ENCODE data around the gene GRIP2.

The GRIP2 gene

DNA sequence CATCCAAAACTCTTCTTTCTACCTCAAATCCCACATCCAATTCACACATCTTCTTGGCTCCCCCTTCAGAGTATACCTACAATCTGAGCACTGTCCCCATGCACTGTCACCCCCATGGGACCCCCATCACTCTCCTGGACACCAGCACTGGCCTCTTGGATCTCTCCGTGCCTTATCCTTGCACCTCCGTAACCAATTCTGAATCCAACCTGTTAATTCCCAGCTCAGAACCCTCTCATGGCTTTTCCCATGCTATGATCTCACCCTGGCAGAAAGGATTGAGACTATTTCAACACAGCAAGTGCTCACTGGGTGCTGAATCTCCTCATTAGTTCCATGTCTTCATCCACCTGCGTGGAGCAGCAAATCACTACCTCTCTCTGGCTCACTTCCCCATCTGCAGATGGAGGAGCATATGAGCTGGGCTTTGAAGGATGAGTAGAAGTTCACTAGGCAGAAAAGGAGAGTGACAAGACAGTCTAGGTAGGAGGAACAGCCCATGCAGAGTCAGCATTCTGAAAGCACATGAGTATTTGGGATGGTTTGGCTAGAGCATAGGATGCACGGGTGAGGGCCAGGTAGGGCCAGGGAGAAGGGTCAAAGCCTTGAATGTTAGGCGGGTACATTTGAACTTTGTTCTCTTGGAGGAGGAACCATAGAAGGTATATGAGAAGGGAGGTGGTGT lies 89.1 kb downstream of the GRIP2 start:
- Histone ChIP-seq H3K27ac (no peak overlapping the region), H3K27me3 (replicated peaks) (no peaks in the 10 kb centered on the region), H3K36me3 (replicated peaks) (peaks cover 37% of the 10 kb centered on the region), H3K4me3 (ENCODE audit: low read depth, low read length) (no peak overlapping the region)
- in situ Hi-C loops (cut with HindIII; ENCODE audit: low pct_ligation_motif_present, low sequenced_read_pairs) = loop anchor here (25.0 kb wide), 1 partner anchor 189 kb away; no protein-coding TSS in a partner anchor
- DNase-seq = no peak
- TF ChIP-seq, protein P1, sequence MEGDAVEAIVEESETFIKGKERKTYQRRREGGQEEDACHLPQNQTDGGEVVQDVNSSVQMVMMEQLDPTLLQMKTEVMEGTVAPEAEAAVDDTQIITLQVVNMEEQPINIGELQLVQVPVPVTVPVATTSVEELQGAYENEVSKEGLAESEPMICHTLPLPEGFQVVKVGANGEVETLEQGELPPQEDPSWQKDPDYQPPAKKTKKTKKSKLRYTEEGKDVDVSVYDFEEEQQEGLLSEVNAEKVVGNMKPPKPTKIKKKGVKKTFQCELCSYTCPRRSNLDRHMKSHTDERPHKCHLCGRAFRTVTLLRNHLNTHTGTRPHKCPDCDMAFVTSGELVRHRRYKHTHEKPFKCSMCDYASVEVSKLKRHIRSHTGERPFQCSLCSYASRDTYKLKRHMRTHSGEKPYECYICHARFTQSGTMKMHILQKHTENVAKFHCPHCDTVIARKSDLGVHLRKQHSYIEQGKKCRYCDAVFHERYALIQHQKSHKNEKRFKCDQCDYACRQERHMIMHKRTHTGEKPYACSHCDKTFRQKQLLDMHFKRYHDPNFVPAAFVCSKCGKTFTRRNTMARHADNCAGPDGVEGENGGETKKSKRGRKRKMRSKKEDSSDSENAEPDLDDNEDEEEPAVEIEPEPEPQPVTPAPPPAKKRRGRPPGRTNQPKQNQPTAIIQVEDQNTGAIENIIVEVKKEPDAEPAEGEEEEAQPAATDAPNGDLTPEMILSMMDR (IDR thresholded peaks at IDR 0.05; ENCODE audit: low read depth, low read length, missing control alignments) = no peak

DNA sequence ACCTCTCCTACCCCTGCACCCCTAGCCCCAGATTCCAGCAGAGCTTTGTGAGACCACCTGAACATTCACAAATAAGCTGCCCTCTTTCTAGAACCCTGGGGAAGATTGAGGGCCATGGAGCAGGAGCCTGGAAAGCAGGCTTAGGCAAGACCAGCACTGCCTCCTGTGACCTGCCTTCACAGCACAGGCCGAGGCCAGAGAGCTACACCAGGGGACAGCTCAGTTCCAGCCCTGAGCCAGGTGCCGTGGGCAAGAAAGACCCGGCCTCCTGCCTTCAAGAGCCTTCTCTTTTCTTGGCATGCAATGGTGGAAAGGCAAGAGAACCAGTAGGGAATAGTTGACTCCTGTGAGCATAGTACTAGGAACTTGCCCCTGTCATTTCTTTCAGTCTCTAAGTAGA lies 89.6 kb downstream of the GRIP2 start:
- peaks cover 43% of the 10 kb centered on the region for H3K36me3 ChIP-seq (replicated peaks)
- no peak for DNase-seq
- H3K27ac ChIP-seq = no peak overlapping the region
- no peak overlapping the region for H3K4me3 ChIP-seq (ENCODE audit: low read depth, low read length)
- no peaks in the 10 kb centered on the region for H3K27me3 ChIP-seq (replicated peaks)
- in situ Hi-C loops (cut with HindIII; ENCODE audit: low pct_ligation_motif_present, low sequenced_read_pairs) = loop anchor here (25.0 kb wide), 1 partner anchor 188 kb away; no protein-coding TSS in a partner anchor
- TF ChIP-seq, protein P1 (IDR thresholded peaks at IDR 0.05; ENCODE audit: low read depth, low read length, missing control alignments) = no peak

DNA sequence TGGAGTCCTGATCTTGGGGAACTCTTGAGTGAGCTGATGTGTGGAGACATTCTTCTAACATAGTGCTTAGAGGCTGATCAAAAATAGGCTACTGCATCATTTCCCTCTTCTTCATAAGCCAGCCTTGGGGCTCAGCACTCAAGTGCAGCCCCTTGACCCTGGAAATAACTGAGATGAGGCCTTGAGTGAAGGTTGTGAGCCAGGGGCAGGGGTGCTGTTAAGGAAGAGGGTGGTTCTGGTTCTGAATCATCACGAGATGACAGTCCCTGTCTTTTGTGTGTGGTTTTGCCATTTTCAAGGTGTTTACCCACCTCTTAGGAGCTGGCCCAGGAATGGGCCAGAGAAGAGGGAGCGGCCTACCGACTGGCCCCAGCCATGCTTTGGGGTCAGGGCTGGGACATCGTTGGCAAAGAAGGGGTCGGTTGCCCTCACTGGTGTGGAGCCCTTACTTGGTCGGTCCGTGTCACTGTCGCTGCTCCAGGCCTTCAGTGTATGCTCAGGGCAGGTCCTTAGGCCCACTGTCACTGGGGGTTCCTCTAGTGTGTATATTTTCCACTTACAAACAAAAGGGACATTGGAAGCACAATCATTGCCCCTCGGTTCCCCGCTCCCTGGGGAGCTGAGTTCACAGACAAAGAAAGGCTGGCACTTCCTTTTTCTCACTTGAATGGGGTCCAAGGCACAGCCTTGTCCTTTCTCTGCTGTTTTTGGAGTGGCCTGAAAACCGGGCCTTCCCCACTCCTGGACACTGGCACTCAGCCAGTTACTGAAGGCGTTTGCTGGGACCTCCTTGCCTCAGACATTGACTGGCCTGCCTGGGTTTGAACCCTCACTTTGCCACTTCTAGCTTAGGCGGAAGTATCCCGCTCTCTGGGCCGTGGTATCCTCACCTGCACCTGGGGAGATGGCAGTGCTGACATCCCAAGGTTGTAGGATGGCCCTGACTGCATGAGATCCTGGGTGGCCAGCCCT lies 91.1 kb downstream of the GRIP2 start:
- H3K27ac ChIP-seq = no peak overlapping the region
- DNase-seq = no peak
- TF ChIP-seq, protein P1 (IDR thresholded peaks at IDR 0.05; ENCODE audit: low read depth, low read length, missing control alignments) = no peak
- in situ Hi-C loops (cut with HindIII; ENCODE audit: low pct_ligation_motif_present, low sequenced_read_pairs) = no loop called here
- H3K27me3 ChIP-seq (replicated peaks) = no peaks in the 10 kb centered on the region
- no peak overlapping the region for H3K4me3 ChIP-seq (ENCODE audit: low read depth, low read length)
- peaks cover 37% of the 10 kb centered on the region for H3K36me3 ChIP-seq (replicated peaks)

DNA sequence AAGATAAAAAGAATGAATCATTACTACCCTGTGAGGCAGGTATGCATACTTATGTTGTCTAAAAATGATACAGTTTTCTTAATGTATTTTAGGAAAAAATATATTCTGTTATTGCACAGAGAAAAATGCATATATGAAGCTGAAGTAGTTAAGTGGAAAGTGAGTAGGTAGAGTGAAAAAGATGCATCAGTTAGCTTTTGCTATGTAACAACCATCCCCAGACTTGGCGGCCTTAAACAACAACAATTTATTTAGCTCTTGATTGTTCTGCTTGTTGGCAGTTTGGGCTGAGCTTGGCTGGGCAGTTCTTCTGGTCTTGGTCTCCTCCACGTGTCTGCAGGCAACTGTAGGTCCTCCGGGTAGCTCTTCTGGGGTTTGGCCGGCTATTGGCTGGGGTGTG lies 92.1 kb downstream of the GRIP2 start:
- TF ChIP-seq, protein P1 (IDR thresholded peaks at IDR 0.05; ENCODE audit: low read depth, low read length, missing control alignments) = no peak
- Histone ChIP-seq H3K4me3 (ENCODE audit: low read depth, low read length) (no peak overlapping the region), H3K27me3 (replicated peaks) (no peaks in the 10 kb centered on the region), H3K36me3 (replicated peaks) (peaks cover 37% of the 10 kb centered on the region), H3K27ac (no peak overlapping the region)
- no peak for DNase-seq
- in situ Hi-C loops (cut with HindIII; ENCODE audit: low pct_ligation_motif_present, low sequenced_read_pairs) = no loop called here

DNA sequence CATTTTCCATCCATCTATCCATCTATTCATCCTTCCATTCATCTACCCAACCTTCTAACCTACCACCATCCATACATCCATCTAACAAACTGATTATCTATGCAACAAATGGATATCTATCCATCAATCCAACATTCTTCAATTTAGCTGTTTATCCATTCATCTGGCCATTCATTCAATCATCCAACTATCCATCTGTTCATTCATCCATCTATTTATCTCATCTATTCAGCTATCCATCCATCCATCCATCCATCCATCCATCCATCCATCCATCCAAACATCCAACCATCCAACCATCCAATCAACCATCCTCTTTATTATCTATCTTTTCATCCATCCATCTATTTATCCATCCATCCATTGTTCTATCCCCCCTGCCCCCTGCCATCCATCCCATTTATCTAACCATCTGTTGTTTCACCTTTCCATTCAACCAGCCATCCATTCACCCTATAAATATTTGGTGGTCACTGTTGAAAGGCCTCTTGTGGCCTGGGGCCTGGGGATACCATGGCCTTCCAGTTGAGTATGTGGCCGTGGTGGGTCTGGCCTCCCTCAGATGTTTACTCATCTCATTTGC lies 93.1 kb downstream of the GRIP2 start:
- Histone ChIP-seq H3K36me3 (replicated peaks) (peaks cover 37% of the 10 kb centered on the region), H3K27me3 (replicated peaks) (no peaks in the 10 kb centered on the region), H3K27ac (no peak overlapping the region), H3K4me3 (ENCODE audit: low read depth, low read length) (no peak overlapping the region)
- DNase-seq = no peak
- TF ChIP-seq, protein P1 (IDR thresholded peaks at IDR 0.05; ENCODE audit: low read depth, low read length, missing control alignments) = no peak
- in situ Hi-C loops (cut with HindIII; ENCODE audit: low pct_ligation_motif_present, low sequenced_read_pairs) = no loop called here
